ENCODE measurements around the gene TANGO2.

The TANGO2 gene

DNA sequence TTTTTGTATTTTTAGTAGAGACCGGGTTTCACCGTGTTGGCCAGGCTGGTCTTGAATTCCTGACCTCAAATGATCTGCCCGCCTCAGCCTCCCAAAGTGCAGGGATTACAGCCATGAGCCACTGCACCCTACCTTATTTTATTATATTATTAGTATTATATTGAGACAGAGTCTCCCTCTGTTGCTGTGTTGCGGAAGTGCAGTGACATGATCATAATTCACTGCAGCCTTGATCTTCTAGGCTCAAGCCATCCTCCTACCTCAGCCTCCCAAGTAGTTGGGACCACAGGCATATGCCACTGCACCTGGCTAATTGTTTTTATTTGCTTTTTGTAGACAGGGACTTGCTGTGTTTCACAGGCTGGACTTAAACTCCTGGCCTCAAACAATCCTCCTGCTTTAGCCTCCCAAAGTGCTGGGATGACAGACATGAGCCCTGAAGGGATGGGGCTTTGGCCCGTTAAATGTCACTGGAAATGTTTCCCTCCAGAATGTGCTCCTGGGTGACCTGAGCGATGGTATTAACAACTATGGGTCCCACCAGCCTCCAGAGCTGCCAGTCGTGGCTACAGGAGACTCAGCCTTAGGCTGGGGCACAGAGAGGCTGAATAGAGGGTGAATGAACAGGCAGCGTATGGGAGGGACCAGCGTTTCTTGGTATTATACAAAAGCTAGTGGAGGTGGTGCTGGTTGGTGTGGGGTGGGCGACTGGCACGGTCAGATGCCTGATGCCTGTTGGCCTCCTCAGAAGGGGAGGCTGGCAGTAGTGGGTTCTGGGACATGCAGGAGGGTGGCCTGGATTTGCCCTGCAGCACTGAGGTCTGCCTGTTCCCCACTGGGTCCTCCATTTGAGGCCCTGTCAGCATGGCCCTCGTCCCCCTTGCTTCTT lies 7.3 kb downstream of the TANGO2 start:
- no peak for DNase-seq (ENCODE audit: low spot score)

DNA sequence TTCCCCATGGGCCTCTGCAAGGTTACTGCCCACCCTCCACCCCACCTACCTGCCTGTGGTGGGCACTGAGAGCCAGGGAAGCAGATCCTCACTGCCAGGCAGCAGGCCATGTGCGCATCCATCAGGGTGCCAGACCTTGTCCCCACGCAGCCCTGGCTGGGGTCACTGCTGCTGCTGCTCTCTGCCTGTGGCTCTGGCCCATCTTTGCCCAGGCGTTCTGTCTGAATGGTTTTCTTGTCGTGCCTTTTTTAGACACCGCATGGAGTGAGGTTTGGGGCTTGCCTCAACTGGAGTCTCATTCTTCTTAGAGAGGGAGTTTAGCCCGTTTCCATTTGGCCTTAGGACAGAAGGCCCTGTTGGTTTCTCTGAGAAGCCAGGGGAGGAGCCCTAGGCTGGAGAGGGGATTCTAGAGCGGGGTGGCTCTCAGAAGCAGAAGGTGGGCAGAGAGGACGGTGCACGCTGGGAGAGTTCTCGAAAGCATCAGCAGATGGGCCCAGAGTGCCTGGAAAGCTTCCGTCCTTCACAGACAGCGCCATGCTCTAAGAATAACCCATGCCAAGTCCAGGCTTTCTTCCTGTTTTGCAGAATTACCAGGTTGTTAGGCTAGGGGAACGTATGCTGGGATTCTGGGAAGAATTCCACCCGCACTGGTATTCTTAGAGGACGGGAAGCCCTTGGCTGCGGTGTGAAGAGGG lies 8.1 kb downstream of the TANGO2 start:
- no peak for DNase-seq (ENCODE audit: low spot score)

DNA sequence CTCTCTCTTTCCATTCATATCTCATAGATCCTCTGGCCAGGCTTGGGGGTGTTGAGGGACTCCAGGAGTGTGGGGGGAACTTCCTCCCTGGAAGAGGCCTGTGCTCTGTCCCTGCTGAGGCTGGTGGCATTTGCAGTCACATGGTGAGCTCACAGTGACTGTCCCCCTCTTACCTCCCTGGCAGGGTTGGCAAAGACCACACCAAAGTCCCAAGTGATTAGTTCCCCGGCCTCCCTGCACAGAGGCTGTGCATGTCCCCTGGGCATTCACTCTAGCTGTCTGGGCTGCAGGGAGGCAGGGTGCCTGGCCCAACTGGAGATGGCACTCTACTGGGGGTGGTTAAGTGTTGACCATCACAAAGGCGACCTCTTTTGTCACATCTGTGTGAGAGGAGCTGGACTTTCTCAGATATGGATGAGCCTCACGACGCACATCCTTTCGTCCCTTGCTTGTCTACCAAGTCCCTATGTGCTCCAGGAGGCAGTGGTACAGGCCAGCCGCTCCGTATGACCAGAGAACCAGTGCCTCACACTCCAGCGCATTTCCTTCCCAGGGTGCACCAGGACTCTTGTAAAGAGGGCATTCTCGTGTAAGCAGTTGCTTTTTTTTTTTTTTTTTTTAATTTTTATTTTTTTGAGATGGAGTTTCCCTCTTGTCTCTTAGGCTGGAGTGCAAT lies 8.8 kb downstream of the TANGO2 start:
- DNase-seq (ENCODE audit: low spot score) = no peak

DNA sequence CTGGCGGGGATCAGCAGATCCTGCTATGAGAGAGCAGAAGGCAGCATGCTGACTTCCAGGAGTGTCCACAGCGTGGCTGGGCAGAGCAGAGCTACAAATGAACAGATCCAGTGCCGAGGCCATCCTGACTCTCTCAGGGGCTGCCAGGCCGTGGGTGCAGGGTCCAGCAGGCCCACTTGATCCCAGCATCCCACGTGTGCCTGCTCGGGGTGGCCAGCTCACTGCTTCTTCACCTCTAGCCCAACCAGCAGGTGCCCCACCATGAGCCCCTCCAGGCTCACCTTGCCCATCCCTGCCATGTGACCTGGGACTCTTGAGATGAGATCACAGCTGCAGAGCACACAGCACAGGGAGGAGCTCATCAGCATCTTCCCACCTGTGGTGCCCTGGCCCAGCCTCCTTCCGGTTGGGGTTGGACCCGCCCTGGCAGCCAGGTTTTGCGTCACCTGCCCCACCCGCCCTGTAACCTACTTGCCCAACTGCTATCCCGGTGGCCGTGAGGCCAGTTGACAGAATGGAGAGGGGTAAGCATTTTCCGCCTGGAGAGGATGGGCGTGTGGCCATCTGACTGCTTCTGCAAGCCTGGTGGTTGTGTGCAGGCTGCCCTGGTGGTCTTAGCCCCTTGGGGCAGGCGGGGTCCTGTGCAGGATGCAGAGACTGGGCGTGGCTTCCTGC lies 11.0 kb downstream of the TANGO2 start:
- DNase-seq (ENCODE audit: low spot score) = no peak

DNA sequence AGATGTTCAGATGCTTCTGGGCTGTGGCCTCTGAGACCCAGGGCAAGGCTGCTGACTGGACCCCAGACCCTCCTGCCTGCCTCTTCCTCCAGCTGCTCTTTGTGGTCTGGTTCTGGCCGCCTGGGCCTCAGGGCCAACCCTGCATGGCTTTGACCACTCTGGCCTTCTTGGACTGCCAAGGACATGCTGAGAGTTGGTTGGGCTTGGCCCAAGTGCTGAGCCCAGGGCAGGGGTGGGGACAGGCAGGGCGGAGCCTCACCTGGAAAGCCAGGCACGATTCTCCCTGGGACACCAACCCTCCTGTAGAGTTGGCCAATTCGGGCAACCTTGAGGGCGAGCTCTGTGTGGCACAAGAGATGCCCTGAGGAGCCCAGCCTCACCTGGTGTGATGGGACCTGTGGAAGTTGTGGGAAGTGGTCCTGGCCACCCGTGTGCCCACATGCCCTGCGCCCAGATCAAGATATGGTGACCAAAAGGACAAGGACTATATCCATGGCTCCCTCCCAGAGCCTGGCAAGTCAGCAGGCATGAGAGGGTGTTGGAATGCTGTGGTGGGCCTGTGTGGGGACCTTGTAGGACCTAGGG lies 11.6 kb downstream of the TANGO2 start:
- DNase-seq (ENCODE audit: low spot score) = no peak

DNA sequence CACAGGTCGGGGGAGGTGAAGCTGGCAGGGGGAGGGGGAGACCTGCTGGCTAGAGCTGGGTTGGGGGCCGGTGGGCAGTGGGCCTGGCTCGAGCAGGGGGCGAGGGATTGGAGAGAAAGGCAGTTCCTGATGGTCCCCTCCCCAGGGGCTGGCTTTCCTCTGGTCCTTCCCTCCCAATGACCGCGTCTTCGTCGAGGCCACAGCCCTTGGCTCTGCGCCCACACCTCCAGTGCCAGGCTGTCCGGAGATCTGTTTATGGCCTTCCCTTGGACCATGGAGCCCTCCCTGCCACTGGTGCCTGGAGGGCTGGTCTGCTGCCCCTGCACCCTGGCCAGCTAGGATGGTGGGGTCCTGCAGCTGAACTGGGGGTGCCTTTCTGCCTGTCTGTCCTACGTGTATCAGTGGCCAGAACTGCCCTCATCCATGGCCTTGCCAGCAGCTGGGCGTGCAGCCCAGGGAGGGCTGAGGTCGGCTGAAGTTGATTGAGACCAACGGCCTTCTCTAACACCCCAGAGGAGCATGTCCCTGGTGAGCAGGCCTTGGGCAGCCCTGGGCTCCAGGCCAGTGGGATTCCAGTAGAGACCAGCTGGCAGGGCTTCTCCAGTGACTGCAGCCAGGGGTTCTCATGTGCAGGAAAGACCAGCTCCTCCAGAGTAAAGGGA lies 12.3 kb downstream of the TANGO2 start:
- DNase-seq (ENCODE audit: low spot score) = no peak

DNA sequence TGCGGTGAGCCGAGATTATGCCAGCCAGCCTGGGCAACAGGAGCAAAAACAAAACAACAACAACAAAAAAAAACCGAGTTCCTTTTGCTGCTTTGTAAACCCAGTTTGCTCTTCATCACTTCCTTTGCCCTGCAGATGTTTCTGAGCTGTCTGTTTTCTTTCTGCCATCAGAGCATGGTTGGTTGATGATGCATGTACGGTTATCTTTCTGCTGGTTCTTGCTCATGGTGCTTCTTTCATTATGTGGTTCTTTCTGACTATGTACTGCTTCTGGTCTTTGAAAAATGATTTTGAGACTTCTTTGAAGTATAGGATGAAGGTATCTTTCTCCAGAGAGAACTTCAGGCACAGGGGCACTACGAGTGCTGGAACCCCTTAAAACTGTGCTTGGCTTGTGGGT lies 13.2 kb downstream of the TANGO2 start:
- no peak for DNase-seq (ENCODE audit: low spot score)

DNA sequence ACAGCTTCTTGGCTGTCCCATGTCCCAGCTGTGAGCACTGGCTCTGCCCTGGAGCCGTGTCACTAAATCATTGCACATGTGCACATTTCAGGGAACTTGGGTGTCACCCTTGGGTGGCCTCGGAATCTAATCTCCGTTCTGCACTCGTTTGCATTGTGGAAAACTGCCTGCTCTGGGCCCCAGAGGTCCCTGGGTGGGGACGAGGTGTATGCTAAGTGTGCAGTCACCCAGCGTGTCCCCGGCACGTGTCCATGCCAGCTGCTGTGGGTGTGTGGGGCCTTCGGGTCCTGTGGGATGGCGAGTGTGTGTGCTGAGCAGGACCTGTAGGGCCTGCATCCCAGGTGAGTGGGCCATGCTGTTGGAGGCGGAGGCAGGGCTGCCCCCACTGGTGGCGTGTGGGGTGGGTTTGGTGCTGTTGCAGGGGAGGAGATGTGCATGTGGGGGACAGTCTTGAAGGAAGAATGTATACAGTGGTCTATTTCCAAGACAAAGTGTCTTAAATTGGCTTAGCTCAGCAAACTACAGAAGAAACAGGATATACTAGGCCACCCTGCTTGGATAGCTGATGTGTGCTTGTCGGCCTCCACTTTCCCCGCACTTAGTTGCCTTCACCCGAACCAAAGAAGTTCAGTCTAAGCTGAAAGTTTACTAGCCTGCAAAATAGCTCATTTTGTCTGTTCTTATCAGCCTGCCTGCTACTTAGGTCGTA lies 14.6 kb downstream of the TANGO2 start:
- no peak for DNase-seq (ENCODE audit: low spot score)

DNA sequence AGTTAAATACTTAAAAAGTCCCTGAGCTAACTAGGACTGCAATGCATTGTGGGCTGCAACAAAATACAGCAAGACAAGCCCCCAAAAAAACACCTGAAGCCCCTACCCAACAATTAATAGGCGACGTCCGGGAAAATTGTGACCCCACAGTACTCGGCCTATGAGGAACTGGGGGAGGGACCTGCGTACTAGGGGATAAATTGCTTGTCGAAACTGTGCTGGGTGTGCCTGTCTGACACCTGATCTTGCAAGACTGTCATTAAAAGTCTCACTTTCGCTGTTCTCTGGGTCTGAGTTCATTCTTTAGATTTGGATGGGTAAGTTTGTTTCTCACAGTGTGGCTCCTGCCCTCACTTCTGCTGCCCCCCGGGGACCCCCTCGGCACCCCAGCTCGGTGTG lies 15.2 kb downstream of the TANGO2 start:
- no peak for DNase-seq (ENCODE audit: low spot score)

DNA sequence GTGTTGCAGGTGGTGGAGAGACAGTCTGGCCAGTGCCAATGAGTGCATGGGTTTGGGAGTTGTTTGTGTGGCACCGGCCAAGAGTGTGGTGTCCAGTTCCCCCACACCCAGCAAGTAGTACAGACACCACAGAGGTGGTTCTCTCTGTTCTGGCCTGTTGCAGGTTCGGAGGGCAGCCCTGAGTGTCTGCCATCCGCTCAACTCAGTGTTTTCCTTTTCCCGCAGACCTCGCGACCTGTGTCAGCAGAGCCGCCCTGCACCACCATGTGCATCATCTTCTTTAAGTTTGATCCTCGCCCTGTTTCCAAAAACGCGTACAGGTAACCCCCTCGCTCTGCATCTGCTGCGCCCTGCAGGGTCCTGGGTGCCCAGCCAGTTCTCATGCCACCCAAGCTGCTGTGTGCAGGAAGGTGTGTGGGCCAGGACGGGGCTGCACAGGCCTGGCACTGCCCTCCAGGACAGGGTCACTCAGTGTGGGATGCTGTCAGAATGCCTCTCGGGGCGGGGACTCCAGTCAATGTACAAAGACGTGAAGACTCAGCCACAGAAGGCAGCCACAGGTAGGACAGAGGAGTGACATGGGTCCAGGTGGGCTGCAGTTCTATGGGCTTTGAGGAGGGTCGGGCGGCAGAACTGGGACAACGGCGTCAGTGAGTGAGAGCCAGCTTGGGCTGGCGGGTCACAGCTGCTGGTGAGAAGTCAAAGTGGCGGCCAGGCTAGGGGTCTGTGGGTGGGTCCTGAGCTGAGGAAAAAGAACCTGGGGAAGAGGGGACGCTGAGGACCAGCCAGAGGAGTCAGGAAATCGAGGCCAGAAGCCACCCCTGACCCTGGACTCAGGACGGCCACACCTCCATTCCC lies 15.9 kb downstream of the TANGO2 start:
- no peak for DNase-seq (ENCODE audit: low spot score)

DNA sequence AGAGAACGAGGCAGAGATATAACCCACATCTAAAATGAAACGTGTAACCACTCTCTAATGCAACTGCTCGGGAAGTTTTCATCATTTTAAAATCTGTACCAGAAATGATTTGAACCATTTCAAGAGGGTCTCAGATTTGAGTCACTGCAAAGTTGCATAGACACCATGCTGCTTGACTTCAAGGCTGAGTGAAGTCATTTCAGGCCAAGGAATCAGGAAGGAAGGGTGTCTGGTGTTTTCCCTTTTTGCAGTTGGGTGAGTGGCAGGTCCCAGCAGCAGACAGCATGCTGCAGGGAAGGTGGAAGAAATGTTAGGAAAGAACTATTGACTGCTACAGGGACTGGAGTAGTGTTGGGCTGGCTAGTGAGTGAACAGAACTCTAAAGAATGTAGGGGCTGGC lies 16.5 kb downstream of the TANGO2 start:
- DNase-seq (ENCODE audit: low spot score) = no peak

DNA sequence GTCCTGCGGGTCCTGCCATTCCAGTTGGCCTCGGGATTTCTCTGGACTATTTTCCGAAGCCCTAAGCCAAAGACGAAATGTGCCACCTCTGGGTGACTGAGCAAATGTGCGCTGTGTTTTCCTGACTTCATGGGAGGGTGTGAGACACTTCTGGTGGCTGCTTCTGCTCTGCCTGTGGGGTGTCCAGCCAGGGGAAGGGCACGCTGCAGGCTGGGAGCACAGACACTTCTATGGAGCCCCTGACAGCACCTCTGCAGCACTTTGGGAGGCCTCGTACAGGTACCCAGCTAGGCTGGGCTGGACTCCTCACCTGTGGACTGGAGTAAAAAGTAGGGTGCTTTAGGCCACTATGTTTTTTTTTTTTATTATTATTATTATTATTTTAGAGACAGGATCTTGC lies 17.7 kb downstream of the TANGO2 start:
- no peak for DNase-seq (ENCODE audit: low spot score)

DNA sequence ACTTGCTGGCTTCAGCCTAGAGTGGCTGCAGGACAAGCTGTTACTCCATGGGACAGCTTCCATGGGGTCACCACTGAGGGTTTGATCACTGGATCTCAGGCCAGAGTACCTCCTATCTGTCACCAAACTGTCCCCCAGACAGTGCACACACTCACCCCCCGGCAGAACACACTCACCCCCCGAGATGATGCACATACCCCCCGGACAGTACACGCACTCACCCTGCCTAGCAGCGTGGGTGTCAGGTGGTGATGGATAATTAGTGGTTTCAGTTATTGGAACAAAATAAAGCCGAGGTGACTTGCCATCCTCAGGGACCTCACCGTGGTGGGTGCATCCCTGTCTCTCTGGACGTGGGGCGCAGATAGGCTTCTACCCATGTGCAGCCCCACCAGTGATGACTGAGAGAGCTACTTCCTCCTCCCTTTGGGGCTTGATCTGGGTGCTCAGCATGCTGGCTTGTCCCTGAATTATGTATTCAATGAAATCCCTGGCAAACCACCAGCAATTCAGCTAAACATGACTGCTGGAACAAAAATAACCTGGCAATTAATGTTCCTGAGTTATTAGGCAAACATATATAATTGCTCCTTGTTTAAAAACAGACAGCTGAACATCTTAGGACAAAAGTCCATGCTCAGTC lies 18.9 kb downstream of the TANGO2 start:
- no peak for DNase-seq (ENCODE audit: low spot score)

DNA sequence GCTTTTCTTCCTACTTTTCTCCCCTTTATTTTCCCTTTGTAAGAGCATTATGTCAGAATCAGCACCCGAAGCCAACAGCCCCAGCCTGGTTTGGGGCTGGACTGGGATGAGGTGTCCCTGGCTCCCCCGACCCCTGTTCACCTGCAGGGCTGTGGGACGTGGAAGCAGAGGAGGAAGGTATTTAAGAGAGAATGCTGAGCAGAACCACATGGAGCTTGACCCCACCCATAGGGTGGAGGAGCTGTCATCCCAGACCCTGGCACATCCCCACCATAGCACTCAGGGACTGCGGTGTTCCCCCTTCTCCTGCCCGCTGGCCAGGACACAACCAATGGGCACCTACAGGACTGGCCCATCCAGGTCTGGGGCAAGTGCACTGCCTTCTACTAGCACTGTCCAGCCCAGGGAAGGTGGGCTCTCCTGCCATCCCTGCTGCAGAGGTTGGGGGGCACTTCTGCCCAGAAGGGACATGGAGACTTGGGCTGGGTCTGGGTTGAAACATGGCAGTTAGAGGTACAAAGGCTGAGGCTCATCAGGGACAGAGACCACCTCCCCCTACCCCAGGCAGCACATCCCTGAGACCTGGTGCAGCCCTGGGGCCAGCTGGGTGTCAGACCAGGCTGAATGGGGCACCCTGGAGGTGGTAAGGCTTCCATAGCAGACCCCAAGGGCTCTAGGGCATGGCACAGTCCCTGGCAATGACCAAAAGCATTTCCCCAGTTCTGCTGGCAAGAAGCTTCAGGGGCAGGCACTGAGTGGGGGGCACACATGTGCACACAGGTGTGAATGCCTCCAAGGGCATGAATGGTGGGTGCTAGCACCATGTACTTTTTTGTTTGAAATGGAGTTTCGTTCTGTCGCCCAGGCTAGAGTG lies 19.7 kb downstream of the TANGO2 start:
- no peak for DNase-seq (ENCODE audit: low spot score)

DNA sequence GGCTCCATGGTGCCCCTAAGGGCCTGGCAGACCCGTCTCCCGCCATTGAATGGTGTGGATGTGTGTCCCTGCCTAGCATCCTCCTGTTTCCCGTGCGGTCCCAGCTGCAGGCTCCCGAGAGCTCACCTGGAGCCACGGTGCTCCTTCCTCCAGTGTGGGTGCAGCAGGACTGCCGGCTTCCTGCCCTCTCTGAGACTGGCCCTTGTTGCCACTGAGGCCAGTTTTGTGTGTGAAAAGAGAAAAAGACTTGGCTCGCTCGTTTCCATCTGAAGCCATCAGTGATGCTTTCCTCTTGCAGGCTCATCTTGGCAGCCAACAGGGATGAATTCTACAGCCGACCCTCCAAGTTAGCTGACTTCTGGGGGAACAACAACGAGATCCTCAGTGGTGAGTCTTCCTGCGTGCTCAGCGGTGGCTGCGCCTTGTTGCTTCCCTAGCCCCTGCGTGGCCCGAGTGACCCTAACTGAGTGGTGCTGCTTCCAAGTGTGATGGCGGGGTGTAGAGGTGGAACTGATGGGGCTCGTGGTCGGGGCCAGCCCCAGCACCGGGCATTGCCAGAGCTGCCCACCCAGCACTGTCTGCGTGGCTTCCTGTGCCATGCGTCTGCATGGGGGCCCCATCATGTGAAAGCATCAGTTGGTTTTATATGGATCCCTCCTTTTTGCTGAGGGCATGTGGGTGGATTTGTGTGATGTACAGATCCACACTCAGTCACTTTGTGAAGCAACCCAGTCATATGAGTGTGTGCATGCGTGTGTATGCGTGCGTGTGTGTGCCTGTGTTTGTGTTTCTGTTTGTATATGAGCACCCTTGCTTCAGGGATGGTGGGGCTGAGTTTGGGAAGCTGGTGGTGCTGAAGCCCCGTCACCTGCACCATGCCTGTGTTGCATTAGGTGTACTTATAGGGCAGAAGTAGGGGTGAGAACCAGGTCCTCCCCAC lies 22.4 kb downstream of the TANGO2 start:
- DNase-seq (ENCODE audit: low spot score) = no peak

DNA sequence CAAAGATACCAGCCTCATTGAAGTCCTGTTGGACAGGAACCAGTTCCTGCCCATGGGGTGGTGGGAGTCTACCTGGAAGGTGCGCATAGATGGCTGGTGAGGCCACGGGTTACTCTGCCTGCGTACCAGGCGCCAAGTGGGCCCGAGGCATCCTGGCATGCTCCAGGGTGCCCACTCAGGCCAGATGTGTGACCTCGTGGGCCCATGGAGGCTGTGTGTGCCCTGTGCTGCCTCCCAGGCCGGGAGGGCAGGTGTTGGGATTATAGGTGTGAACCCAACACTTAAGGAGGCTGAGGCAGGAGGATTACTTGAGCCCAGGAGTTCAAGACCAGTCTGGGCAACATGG lies 23.1 kb downstream of the TANGO2 start:
- no peak for DNase-seq (ENCODE audit: low spot score)

DNA sequence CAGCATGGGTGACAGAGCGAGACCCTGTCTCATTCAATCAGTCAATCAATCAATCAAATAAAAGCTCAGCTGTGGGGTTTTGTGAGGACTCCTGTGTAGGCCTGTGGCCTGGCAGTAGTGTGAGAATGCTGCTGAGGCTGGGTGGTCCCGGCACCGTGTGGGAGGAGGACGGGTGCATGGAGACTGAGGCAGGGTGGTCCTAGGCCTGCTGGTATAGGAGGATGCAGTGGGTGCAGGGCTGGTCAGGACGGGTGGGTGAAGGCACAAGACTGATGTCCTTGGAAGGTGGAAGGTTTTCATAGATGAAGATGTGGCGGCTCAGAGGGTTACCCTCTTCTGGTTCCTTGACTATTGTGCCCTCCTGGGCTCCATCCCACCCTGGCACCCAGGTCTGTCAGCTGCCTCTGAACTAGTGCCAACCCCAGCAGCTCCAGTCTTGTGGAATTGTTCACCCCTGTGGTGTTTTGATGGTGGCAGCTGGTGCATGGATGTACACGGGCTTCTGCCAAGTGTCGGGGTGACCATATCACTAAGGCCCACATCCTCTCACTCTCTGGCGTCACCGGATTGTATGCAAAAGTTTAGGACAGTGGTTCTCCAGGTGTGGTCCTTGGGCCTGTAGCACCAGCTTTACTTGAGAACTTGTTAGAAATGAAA lies 23.7 kb downstream of the TANGO2 start:
- no peak for DNase-seq (ENCODE audit: low spot score)

All from ecto neural progenitor cell (in vitro differentiated cells).